Measurements from ENCODE around the gene SYNPO. TPM values are rescaled to one million over a fixed set of nuclear protein-coding genes. Genes with fewer than 3 reads are reported as not detected.
A peak's percentile ranks its signal among the peaks of the same experiment; 100 is the strongest.

The SYNPO gene
- total RNA-seq, 1 donor from 2014 or later, result 16.1 TPM

GRCh38 chr5:150700246-150700593 is 59.8 kb downstream of the SYNPO start:
- TF ChIP-seq CTCF (IDR thresholded peaks at IDR 0.05; ENCODE audit: partially characterized antibody, unreplicated experiment), result no peak
- Mint-ChIP-seq H3K4me1 (ENCODE audit: low read depth, unreplicated experiment) (no peaks in the 10 kb centered on the region), H3K27me3 (ENCODE audit: unreplicated experiment) (no peaks in the 10 kb centered on the region), H3K4me3 (ENCODE audit: unreplicated experiment) (no peak overlapping the region), H3K27ac (ENCODE audit: unreplicated experiment) (no peak overlapping the region), H3K36me3 (ENCODE audit: unreplicated experiment) (peaks cover 4% of the 10 kb centered on the region), H3K9me3 (ENCODE audit: unreplicated experiment) (no peaks in the 10 kb centered on the region)
- DNase-seq, result no peak

GRCh38 chr5:150700594-150701377 is 60.3 kb downstream of the SYNPO start, which contains the start of gene RBM22:
Gene RBM22, minus strand, starts transcription at chr5:150701062. Its CDS starts 77 bp downstream, at chr5:150700985.
- H3K36me3 Mint-ChIP-seq (ENCODE audit: unreplicated experiment), result peaks cover 4% of the 10 kb centered on the region
- no peaks in the 10 kb centered on the region for H3K4me1 Mint-ChIP-seq (ENCODE audit: low read depth, unreplicated experiment)
- H3K4me3 Mint-ChIP-seq (ENCODE audit: unreplicated experiment), result no peak within 1 kb of the TSS
- no peak within 1 kb of the TSS for H3K27ac Mint-ChIP-seq (ENCODE audit: unreplicated experiment)
- H3K27me3 Mint-ChIP-seq (ENCODE audit: unreplicated experiment), result no peaks in the 10 kb centered on the region
- peak; percentile 93 for DNase-seq
- peak; percentile 57 for TF ChIP-seq CTCF (IDR thresholded peaks at IDR 0.05; ENCODE audit: partially characterized antibody, unreplicated experiment)
- no peaks in the 10 kb centered on the region for H3K9me3 Mint-ChIP-seq (ENCODE audit: unreplicated experiment)

GRCh38 chr5:150703762-150704161 is 63.3 kb downstream of the SYNPO start:
- no peaks in the 10 kb centered on the region for H3K9me3 Mint-ChIP-seq (ENCODE audit: unreplicated experiment)
- H3K4me1 Mint-ChIP-seq (ENCODE audit: low read depth, unreplicated experiment), result no peaks in the 10 kb centered on the region
- no peak for DNase-seq
- no peaks in the 10 kb centered on the region for H3K27me3 Mint-ChIP-seq (ENCODE audit: unreplicated experiment)
- no peak overlapping the region for H3K4me3 Mint-ChIP-seq (ENCODE audit: unreplicated experiment)
- H3K36me3 Mint-ChIP-seq (ENCODE audit: unreplicated experiment), result no peaks in the 10 kb centered on the region
- TF ChIP-seq CTCF (IDR thresholded peaks at IDR 0.05; ENCODE audit: partially characterized antibody, unreplicated experiment), result no peak
- H3K27ac Mint-ChIP-seq (ENCODE audit: unreplicated experiment), result no peak overlapping the region

GRCh38 chr5:150706776-150707390 is 66.4 kb downstream of the SYNPO start:
- H3K4me1 Mint-ChIP-seq (ENCODE audit: low read depth, unreplicated experiment), result no peaks in the 10 kb centered on the region
- DNase-seq, result no peak
- H3K27me3 Mint-ChIP-seq (ENCODE audit: unreplicated experiment), result no peaks in the 10 kb centered on the region
- no peak for TF ChIP-seq CTCF (IDR thresholded peaks at IDR 0.05; ENCODE audit: partially characterized antibody, unreplicated experiment)
- H3K36me3 Mint-ChIP-seq (ENCODE audit: unreplicated experiment), result no peaks in the 10 kb centered on the region
- H3K27ac Mint-ChIP-seq (ENCODE audit: unreplicated experiment), result no peak overlapping the region
- H3K4me3 Mint-ChIP-seq (ENCODE audit: unreplicated experiment), result no peak overlapping the region
- H3K9me3 Mint-ChIP-seq (ENCODE audit: unreplicated experiment), result no peaks in the 10 kb centered on the region

Other genes starting within 250 kb of the SYNPO start
- 3.1 TPM for gene CD74, start 227.8 kb upstream of the SYNPO start, total RNA-seq (ENCODE audit: unreplicated experiment)
- 1,465 TPM for gene RPS14, start 190.9 kb upstream of the SYNPO start, total RNA-seq (ENCODE audit: unreplicated experiment)
- 160 TPM for gene NDST1, start 132.5 kb upstream of the SYNPO start, total RNA-seq (ENCODE audit: unreplicated experiment)
- gene MYOZ3, start 20.6 kb downstream of the SYNPO start, total RNA-seq (ENCODE audit: unreplicated experiment), result 0.64 TPM
- 39.3 TPM for gene RBM22, start 60.4 kb downstream of the SYNPO start, total RNA-seq (ENCODE audit: unreplicated experiment)
- 92.1 TPM for gene DCTN4, start 118.4 kb downstream of the SYNPO start, total RNA-seq (ENCODE audit: unreplicated experiment)
- 0.51 TPM for gene SMIM3, start 138.1 kb downstream of the SYNPO start, total RNA-seq (ENCODE audit: unreplicated experiment)
- not detected for gene IRGM, start 205.9 kb downstream of the SYNPO start, total RNA-seq (ENCODE audit: unreplicated experiment)